Measurements from ENCODE around the gene CDK10. TPM values are rescaled to one million over a fixed set of nuclear protein-coding genes. Genes with fewer than 3 reads are reported as not detected.

Gene CDK10
- total and polyA plus RNA-seq, 9 of the 15 experiments (the other 6 are each of a cell fraction or from before 2014, with no cell fraction given), result 2.0 to 85.1 (median 40.1) TPM

- no peak for TF ChIP-seq KDM5B (IDR thresholded peaks at IDR 0.05; ENCODE audit: insufficient replicate concordance, low read depth, low read length)
- peak; percentile 12; the same call in 1 of the 2 replicates for TF ChIP-seq ZFX (CRISPR knock-in tag; IDR thresholded peaks at IDR 0.05)
- peak; percentile 42 to 73 for TF ChIP-seq E2F6 (IDR thresholded peaks at IDR 0.05; ENCODE audit: borderline replicate concordance in 1 of 2, extremely low read depth in 1 of 2, insufficient read depth in 1 of 2, insufficient read length in 1 of 2, low read depth in 1 of 2, low read length in 1 of 2, poor library complexity in 1 of 2, severe bottlenecking in 1 of 2)
- no peak for TF ChIP-seq NR2C2 (CRISPR knock-in tag; IDR thresholded peaks at IDR 0.05)
- peak; percentile 70 for TF ChIP-seq NR2C2 (tag; IDR thresholded peaks at IDR 0.05)
- peak; percentile 58 for TF ChIP-seq GABPA (tag; conservative IDR thresholded peaks at IDR 0.05; ENCODE audit: low read depth)
- TF ChIP-seq FOXK2 (conservative IDR thresholded peaks at IDR 0.05 in 1 of 2, IDR thresholded peaks at IDR 0.05 in 1 of 2; ENCODE audit: low read depth in 2 of 2), result peak in 1 of 2 experiments; percentile 53; a peak in 1 of 4 replicates
- 0 out of 2 replicates have a peak, but pooled peaks have one; percentile 70 for TF ChIP-seq HMGXB4 (CRISPR knock-in tag; IDR thresholded peaks at IDR 0.05)
- no peak for TF ChIP-seq IRF2 (CRISPR knock-in tag; IDR thresholded peaks at IDR 0.05)
- peak; percentile 1 for TF ChIP-seq HMGN3 (IDR thresholded peaks at IDR 0.05; ENCODE audit: borderline replicate concordance, extremely low read depth, insufficient read length, low read depth, low read length)
- TF ChIP-seq RBFOX2 (IDR thresholded peaks at IDR 0.05; ENCODE audit: low read depth, low read length), result peak; percentile 32; the same call in 1 of the 2 replicates
- TF ChIP-seq MXI1 (IDR thresholded peaks at IDR 0.05; ENCODE audit: low read depth, low read length), result 0 out of 2 replicates have a peak, but pooled peaks have one; percentile 43
- 0 out of 2 replicates have a peak, but pooled peaks have one; percentile 24 for TF ChIP-seq ZBTB43 (CRISPR knock-in tag; IDR thresholded peaks at IDR 0.05)
- TF ChIP-seq JUNB (CRISPR knock-in tag; conservative IDR thresholded peaks at IDR 0.05), result no peak
- TF ChIP-seq E2F1 (CRISPR knock-in tag; IDR thresholded peaks at IDR 0.05), result no peak
- 0 out of 2 replicates have a peak, but pooled peaks have one; percentile 34 for TF ChIP-seq ZBTB1 (CRISPR knock-in tag; IDR thresholded peaks at IDR 0.05; ENCODE audit: borderline replicate concordance, low read depth)
These were observed 827 bp downstream of the CDK10 start (continued) for GRCh38 chr16:89687092-89687940.
